Mesenchymal stem cell (in vitro differentiated cells and primary cell): ENCODE measurements around the gene IGFBP5.

Source experiments
- DNase-seq: peaks from one replicate; pipeline ENCODE4 v3.0.0-alpha.2; 2013
- H2AFZ ChIP-seq: one replicate; pipeline ENCODE4 v1.6.1; 2013; ENCODE audit warnings: low read depth, mild to moderate bottlenecking, control low read depth, inconsistent platforms, low read length, moderate library complexity
- H2AK5ac ChIP-seq: 2 replicates; pipeline ENCODE4 v1.6.1; 2013; ENCODE audit warnings: low read length, moderate library complexity, mild to moderate bottlenecking, inconsistent platforms; ENCODE audit not compliant: severe bottlenecking
- H2BK120ac ChIP-seq: one replicate; pipeline ENCODE4 v1.6.1; 2013; ENCODE audit warnings: low read depth, mild to moderate bottlenecking, inconsistent platforms, low read length, moderate library complexity
- H2BK12ac ChIP-seq, 2 experiments: one replicate each; pipeline ENCODE4 v1.6.1; 2013; ENCODE audit warnings: inconsistent platforms in 2 of 2, low read length in 2 of 2, mild to moderate bottlenecking in 2 of 2, moderate library complexity in 2 of 2, control low read depth in 1 of 2
- H2BK15ac ChIP-seq: one replicate; pipeline ENCODE4 v1.6.1; 2013; ENCODE audit warnings: mild to moderate bottlenecking, low read depth, inconsistent platforms; ENCODE audit not compliant: poor library complexity, severe bottlenecking
- H2BK5ac ChIP-seq: 2 replicates; pipeline ENCODE4 v1.6.1; 2013; ENCODE audit warnings: low read depth, mild to moderate bottlenecking, low read length, control low read depth, inconsistent platforms; ENCODE audit not compliant: poor library complexity, severe bottlenecking
- H3K14ac ChIP-seq, 2 experiments: one replicate each; pipeline ENCODE4 v1.6.1; 2013; ENCODE audit warnings: inconsistent platforms in 2 of 2, low read length in 2 of 2, control low read depth in 1 of 2, mild to moderate bottlenecking in 1 of 2, moderate library complexity in 1 of 2
- H3K18ac ChIP-seq, 2 experiments: one replicate each; pipeline ENCODE4 v1.6.1; 2013; ENCODE audit warnings: inconsistent platforms in 2 of 2, low read length in 2 of 2, control low read depth in 1 of 2, low read depth in 1 of 2, mild to moderate bottlenecking in 1 of 2
- H3K23ac ChIP-seq, 2 experiments: one replicate each; pipeline ENCODE4 v1.6.1; 2013; ENCODE audit warnings: inconsistent platforms in 2 of 2, low read length in 2 of 2, mild to moderate bottlenecking in 2 of 2, moderate library complexity in 2 of 2, control low read depth in 1 of 2
- H3K27ac ChIP-seq: 2 replicates; pipeline ENCODE4 v1.5.1; 2013; ENCODE audit warnings: mild to moderate bottlenecking, moderate library complexity, low read length, control low read depth, inconsistent platforms; ENCODE audit not compliant: poor library complexity, severe bottlenecking
- H3K27me3 ChIP-seq, 2 experiments: 2 replicates each; pipeline versions ENCODE4 v1.6.1 to v1.7.0; 2013; ENCODE audit warnings: low read length in 2 of 2, mild to moderate bottlenecking in 2 of 2, moderate library complexity in 2 of 2, control low read depth in 1 of 2, inconsistent platforms in 1 of 2; ENCODE audit not compliant: control insufficient read depth in 1 of 2, insufficient read depth in 1 of 2
- H3K36me3 ChIP-seq, 2 experiments: 2 replicates each; pipeline versions ENCODE4 v1.6.1 to v1.7.0; 2013; ENCODE audit warnings: low read length in 2 of 2, control low read depth in 1 of 2, inconsistent platforms in 1 of 2, low read depth in 1 of 2, mild to moderate bottlenecking in 1 of 2; ENCODE audit not compliant: insufficient read depth in 2 of 2, control insufficient read depth in 1 of 2
- H3K4ac ChIP-seq, 2 experiments: one replicate each; pipeline ENCODE4 v1.6.1; 2013; ENCODE audit warnings: inconsistent platforms in 2 of 2, low read length in 2 of 2, mild to moderate bottlenecking in 2 of 2, moderate library complexity in 2 of 2, control low read depth in 1 of 2, low read depth in 1 of 2
- H3K4me1 ChIP-seq: 2 replicates; pipeline ENCODE4 v1.6.1; 2013; ENCODE audit warnings: low read depth, low read length, control low read depth; ENCODE audit not compliant: control insufficient read depth, insufficient read depth
- H3K4me2 ChIP-seq: 2 replicates; pipeline ENCODE4 v1.6.1; 2013; ENCODE audit warnings: low read length, mild to moderate bottlenecking, inconsistent platforms; ENCODE audit not compliant: poor library complexity, severe bottlenecking
- H3K4me3 ChIP-seq, 2 experiments: 2 replicates each; pipeline versions ENCODE4 v1.5.1 to v1.7.0; 2013; ENCODE audit warnings: low read length in 2 of 2, mild to moderate bottlenecking in 2 of 2, control low read depth in 1 of 2, low read depth in 1 of 2; ENCODE audit not compliant: insufficient read depth in 1 of 2
- H3K79me1 ChIP-seq: replicated peaks from 2 replicates; pipeline ENCODE4 v1.6.1; 2013; ENCODE audit warnings: mild to moderate bottlenecking, control low read depth, low read length, inconsistent platforms; ENCODE audit not compliant: poor library complexity, severe bottlenecking
- H3K9ac ChIP-seq: 2 replicates; pipeline ENCODE4 v1.7.0; 2013; ENCODE audit warnings: mild to moderate bottlenecking, low read length, moderate library complexity
- H3K9me3 ChIP-seq: 2 replicates; pipeline ENCODE4 v1.7.0; 2013; ENCODE audit warnings: mild to moderate bottlenecking, low read length; ENCODE audit not compliant: control insufficient read depth
- H4K8ac ChIP-seq: one replicate; pipeline ENCODE4 v1.6.1; 2013; ENCODE audit warnings: inconsistent platforms, mild to moderate bottlenecking, low read length, moderate library complexity
- H4K91ac ChIP-seq: one replicate; pipeline ENCODE4 v1.6.1; 2013; ENCODE audit warnings: mild to moderate bottlenecking, low read length, inconsistent platforms
- WGBS: methylation state at CpG from one replicate; pipeline ENCODE4 v1.1.7; 2013; ENCODE audit warnings: mixed read lengths; 5-methylcytosine and 5-hydroxymethylcytosine counted together

Gene IGFBP5

DNA sequence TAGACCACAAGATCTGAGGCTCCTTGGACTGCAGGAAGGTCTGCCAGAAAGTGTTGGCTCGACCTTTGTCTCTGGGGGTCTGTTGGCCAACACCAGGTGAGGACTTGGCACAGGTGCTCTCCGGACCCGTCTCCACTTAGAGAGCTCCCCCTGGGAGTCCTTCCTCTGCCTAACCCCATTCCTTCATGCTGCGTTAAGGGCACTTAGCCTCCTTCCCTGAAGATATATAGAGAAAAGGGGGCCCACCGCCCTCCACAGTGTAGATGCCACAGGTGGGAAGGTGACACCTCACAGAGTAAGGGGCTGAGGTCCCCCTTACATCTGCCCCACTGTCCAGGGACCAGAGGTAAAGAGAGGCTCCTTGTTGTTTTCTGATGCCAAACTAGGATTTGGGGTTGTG lies 8.2 kb downstream of the IGFBP5 start:
- no peak overlapping the region for H3K4me2 ChIP-seq
- H2AK5ac ChIP-seq: no peak overlapping the region
- no peak overlapping the region for H3K4me3 ChIP-seq
- no peak for DNase-seq
- H3K36me3 ChIP-seq: peaks cover 21 to 69% of the 10 kb centered on the region in 2 experiments
- H2BK15ac ChIP-seq: no peak overlapping the region
- H3K9ac ChIP-seq: no peak overlapping the region
- H3K14ac ChIP-seq: no peak overlapping the region
- H4K8ac ChIP-seq: no peak overlapping the region
- peaks cover 24% of the 10 kb centered on the region for H3K4me1 ChIP-seq
- no peak overlapping the region for H2BK12ac ChIP-seq
- no peak overlapping the region for H3K18ac ChIP-seq
- H2AFZ ChIP-seq: no peak overlapping the region
- H3K23ac ChIP-seq: no peak overlapping the region
- 81% methylated on average over 5 of the region's 5 CpGs for WGBS
- H3K27me3 ChIP-seq: no peaks in the 10 kb centered on the region
- no peak overlapping the region for H2BK120ac ChIP-seq
- H3K9me3 ChIP-seq: no peaks in the 10 kb centered on the region
- no peak overlapping the region for H3K4ac ChIP-seq
- peaks cover 9% of the 10 kb centered on the region for H3K79me1 ChIP-seq
- no peak overlapping the region for H3K27ac ChIP-seq
- no peak overlapping the region for H4K91ac ChIP-seq
- H2BK5ac ChIP-seq: no peak overlapping the region

DNA sequence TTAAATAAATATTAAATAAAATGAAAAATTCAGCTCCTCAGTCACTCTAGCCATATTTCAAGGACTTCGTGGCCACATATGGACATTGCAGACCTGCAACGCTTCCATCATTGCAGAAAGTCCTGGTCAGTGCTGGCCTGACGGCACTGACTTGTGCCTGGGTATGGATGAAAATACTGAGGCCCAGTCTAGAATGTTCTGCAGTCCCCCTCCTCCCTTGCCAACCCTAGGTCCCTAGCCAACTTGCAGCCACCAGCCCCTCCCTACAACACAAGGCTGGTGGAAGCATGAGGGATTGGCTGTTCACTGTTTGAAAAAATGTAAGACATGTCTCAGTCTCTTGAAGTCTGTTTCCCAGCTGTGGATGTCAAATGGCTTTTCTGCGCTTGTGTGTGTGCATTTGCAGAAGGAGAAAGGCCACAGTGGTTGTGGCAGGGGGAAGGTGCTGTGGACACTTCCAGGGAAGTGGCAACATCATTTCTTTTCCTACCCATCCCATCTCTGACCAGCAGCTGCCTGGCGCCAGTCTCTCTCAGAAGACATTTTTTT lies 9.9 kb downstream of the IGFBP5 start:
- Histone ChIP-seq H2AK5ac (no peak overlapping the region), H3K18ac (no peak overlapping the region)

DNA sequence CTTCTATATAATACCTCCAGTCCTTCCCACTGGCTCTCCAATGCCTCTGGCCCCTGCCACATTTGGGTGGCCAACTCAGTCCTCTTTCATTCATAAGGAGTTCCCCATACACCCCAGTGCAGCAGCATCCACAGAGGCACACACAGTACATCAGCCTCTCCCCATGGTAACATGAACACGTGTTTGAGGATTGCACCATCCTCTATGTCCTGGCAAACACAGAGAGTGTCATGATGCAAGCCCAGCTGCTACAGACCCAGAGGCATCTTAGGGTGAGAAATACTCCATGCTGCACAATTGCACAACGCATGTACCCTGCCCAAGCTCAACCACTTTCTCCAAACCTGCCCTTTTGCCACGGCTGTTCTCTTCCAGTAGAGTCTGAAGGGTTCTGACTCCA lies 11.5 kb downstream of the IGFBP5 start:
- Histone ChIP-seq H3K18ac (no peak overlapping the region), H2BK5ac (no peak overlapping the region), H3K9me3 (no peaks in the 10 kb centered on the region), H4K8ac (no peak overlapping the region), H2AFZ (no peak overlapping the region), H4K91ac (no peak overlapping the region), H3K4me3 (no peak overlapping the region), H3K27ac (no peak overlapping the region), H3K9ac (peak overlapping the region; percentile 69), H3K14ac (peak overlapping the region in 1 of 2 experiments; percentile 35), H3K23ac (no peak overlapping the region), H3K79me1 (peaks cover 2% of the 10 kb centered on the region), H3K27me3 (no peaks in the 10 kb centered on the region), H3K4ac (no peak overlapping the region), H2BK15ac (no peak overlapping the region), H3K4me1 (peaks cover 14% of the 10 kb centered on the region), H2AK5ac (no peak overlapping the region), H2BK12ac (no peak overlapping the region), H2BK120ac (no peak overlapping the region), H3K36me3 (peaks cover 22 to 86% of the 10 kb centered on the region in 2 experiments), H3K4me2 (no peak overlapping the region)
- DNase-seq: peak; percentile 97
- 70% methylated on average over 3 of the region's 3 CpGs for WGBS

More for the DNA sequence above, 9.9 kb downstream of the IGFBP5 start:
- no peak overlapping the region for H3K4me3 ChIP-seq
- H3K79me1 ChIP-seq: peaks cover 9% of the 10 kb centered on the region
- no peak overlapping the region for H4K8ac ChIP-seq
- no peak overlapping the region for H3K23ac ChIP-seq
- H3K14ac ChIP-seq: no peak overlapping the region
- H2BK5ac ChIP-seq: no peak overlapping the region
- no peaks in the 10 kb centered on the region for H3K27me3 ChIP-seq
- peak overlapping the region; percentile 40 for H3K9ac ChIP-seq
- peaks cover 21 to 86% of the 10 kb centered on the region in 2 experiments for H3K36me3 ChIP-seq
- no peaks in the 10 kb centered on the region for H3K9me3 ChIP-seq
- DNase-seq: no peak
- H3K4me1 ChIP-seq: peaks cover 16% of the 10 kb centered on the region
- H3K4ac ChIP-seq: no peak overlapping the region
- no peak overlapping the region for H2BK120ac ChIP-seq
- 95% methylated on average over 4 of the region's 5 CpGs for WGBS
- no peak overlapping the region for H4K91ac ChIP-seq
- H3K27ac ChIP-seq: no peak overlapping the region
- no peak overlapping the region for H3K4me2 ChIP-seq
- H2BK12ac ChIP-seq: no peak overlapping the region
- H2AFZ ChIP-seq: no peak overlapping the region
- no peak overlapping the region for H2BK15ac ChIP-seq

DNA sequence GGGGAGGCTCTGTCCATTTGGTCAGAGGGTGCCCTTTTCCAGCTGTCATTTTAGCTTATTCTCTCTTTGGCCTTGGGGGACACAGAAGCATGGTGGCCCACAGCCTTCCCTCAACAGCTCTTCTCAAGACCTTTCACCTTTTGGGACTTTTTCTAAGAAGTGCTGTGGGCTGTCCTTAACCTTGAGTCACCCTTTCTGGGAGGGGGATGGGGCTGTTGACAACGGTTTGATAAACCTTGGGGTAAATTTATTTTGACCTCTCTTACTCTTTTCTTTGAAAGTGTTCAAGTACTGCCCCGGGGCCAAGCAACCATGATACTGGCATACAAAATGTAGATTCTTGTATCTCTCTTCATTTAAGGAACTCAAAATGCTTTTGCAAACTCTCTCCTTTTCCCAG lies 13.7 kb downstream of the IGFBP5 start:
- Histone ChIP-seq H2BK5ac (no peak overlapping the region), H3K27me3 (no peaks in the 10 kb centered on the region), H3K14ac (no peak overlapping the region), H2AK5ac (no peak overlapping the region), H3K79me1 (peaks cover 2% of the 10 kb centered on the region), H3K23ac (no peak overlapping the region), H3K36me3 (peaks cover 36 to 86% of the 10 kb centered on the region in 2 experiments), H2BK12ac (no peak overlapping the region), H3K4me3 (no peak overlapping the region), H3K9me3 (no peaks in the 10 kb centered on the region), H4K91ac (no peak overlapping the region), H3K4ac (no peak overlapping the region), H2BK15ac (no peak overlapping the region), H2AFZ (no peak overlapping the region), H2BK120ac (no peak overlapping the region), H3K18ac (no peak overlapping the region), H3K27ac (no peak overlapping the region), H3K4me1 (peaks cover 9% of the 10 kb centered on the region), H4K8ac (no peak overlapping the region), H3K9ac (peak overlapping the region; percentile 69), H3K4me2 (no peak overlapping the region)
- DNase-seq: no peak
- 87% methylated on average over 1 of the region's 2 CpGs for WGBS
